ENCODE results near the gene HPS5.

Gene HPS5

GRCh38 chr11:18239655-18240054, 82.3 kb downstream of the HPS5 start:
- FAIRE-seq (no peak), DNase-seq (ENCODE audit: low spot score) (no peak)

- DNase-seq (ENCODE audit: low spot score) (no peak), FAIRE-seq (no peak)
These were observed 85.1 kb downstream of the HPS5 start, which contains the start of gene SAA4 for GRCh38 chr11:18236664-18237356. Gene SAA4 (minus strand): TSS chr11:18236802. CDS start chr11:18235926, 876 bp downstream.

GRCh38 chr11:18235394-18236334, 86.3 kb downstream of the HPS5 start:
- DNase-seq (ENCODE audit: low spot score), result no peak
- FAIRE-seq, result no peak

GRCh38 chr11:18233912-18234311, 88.0 kb downstream of the HPS5 start:
- FAIRE-seq, result no peak
- DNase-seq (ENCODE audit: low spot score), result no peak

GRCh38 chr11:18230859-18231258, 91.1 kb downstream of the HPS5 start:
- FAIRE-seq (no peak), DNase-seq (ENCODE audit: low spot score) (no peak)

- FAIRE-seq (no peak), DNase-seq (ENCODE audit: low spot score) (no peak)
These were observed 92.4 kb downstream of the HPS5 start for GRCh38 chr11:18229501-18229900.

All from urothelium cell line (cell line).